Measurements from ENCODE around the gene EFEMP2. TPM values are rescaled to one million over a fixed set of nuclear protein-coding genes. Genes with fewer than 3 reads are reported as not detected.

EFEMP2 gene
- total and polyA plus RNA-seq, 2 donors (not counting 3 experiments of a cell fraction or from before 2014, with no cell fraction given), result 81.7 to 207 TPM

GRCh38 chr11:65822776-65823528, 49.6 kb downstream of the EFEMP2 start:
- DNase-seq (ENCODE audit: low read depth, low spot score), result no peak
- Histone ChIP-seq H3K4me1 (ENCODE audit: control insufficient read depth, extremely low read depth, insufficient read depth, low read length) (no peaks in the 10 kb centered on the region), H3K4me3 (replicated peaks in 1 of 3; ENCODE audit: insufficient read depth in 1 of 3, low read depth in 1 of 3, low read length in 3 of 3) (no peak overlapping the region), H3K9ac (replicated peaks; ENCODE audit: extremely low read depth, insufficient read depth, low read length) (no peak overlapping the region), H2AFZ (ENCODE audit: low read depth, low read length) (no peak overlapping the region), H3K9me3 (replicated peaks; ENCODE audit: control insufficient read depth, insufficient read depth, low read length) (no peaks in the 10 kb centered on the region), H3K36me3 (ENCODE audit: control insufficient read depth in 2 of 2, extremely low read depth in 1 of 2, insufficient read depth in 2 of 2, low read length in 2 of 2) (no peaks in the 10 kb centered on the region), H3K9me1 (replicated peaks; ENCODE audit: control insufficient read depth, extremely low read depth, insufficient read depth, low read length) (no peaks in the 10 kb centered on the region), H3K27me3 (ENCODE audit: control insufficient read depth in 2 of 2, insufficient read depth in 2 of 2, low read length in 2 of 2) (peaks cover 0 to 2% of the 10 kb centered on the region in 2 experiments), H4K20me1 (replicated peaks; ENCODE audit: control insufficient read depth, extremely low read depth, insufficient read depth, low read length) (no peaks in the 10 kb centered on the region), H3K79me2 (ENCODE audit: control insufficient read depth, insufficient read depth, low read length) (no peaks in the 10 kb centered on the region), H3K4me2 (ENCODE audit: insufficient read depth, low read length) (no peak overlapping the region), H3K27ac (ENCODE audit: insufficient read depth, low read depth, low read length) (no peak overlapping the region)
- POLR2A ChIA-PET, result no interaction called here
- CTCF ChIA-PET, result interaction anchor here (0.7 to 2.9 kb wide), 5 partner anchors 37 to 222 kb away, joined by 3 to 10 read pairs (median 7); no protein-coding TSS in a partner anchor
- intact Hi-C loops (cut with micrococcal nuclease) (no loop called here), dilution Hi-C loops (cut with MboI; ENCODE audit: extremely low pct_ligation_motif_present, low sequenced_read_pairs) (no loop called here)
- TF ChIP-seq GATA2 (IDR thresholded peaks at IDR 0.05; ENCODE audit: insufficient read depth, insufficient read length, low read depth, low read length) (no peak), MAX (IDR thresholded peaks at IDR 0.05; ENCODE audit: insufficient read depth, insufficient read length) (no peak), EZH2 (IDR thresholded peaks at IDR 0.05; ENCODE audit: borderline replicate concordance, low read depth, low read length, severe bottlenecking) (no peak), JUN (IDR thresholded peaks at IDR 0.05; ENCODE audit: borderline replicate concordance, insufficient read depth, insufficient read length, low read depth) (no peak), CTCF (IDR thresholded peaks at IDR 0.05; ENCODE audit: extremely low read depth in 1 of 2, insufficient read depth in 1 of 2, low read depth in 1 of 2, low read length in 2 of 2) (no peak), FOS (IDR thresholded peaks at IDR 0.05; ENCODE audit: borderline replicate concordance, insufficient read depth, low read length) (no peak), POLR2AphosphoS5 (IDR thresholded peaks at IDR 0.05; ENCODE audit: insufficient read depth, low read depth, low read length) (no peak), MYC (IDR thresholded peaks at IDR 0.05; ENCODE audit: low read depth, low read length) (no peak), POLR2A (IDR thresholded peaks at IDR 0.05; ENCODE audit: low read depth, low read length) (no peak)
- FAIRE-seq, result no peak
- no TSS peak for BruUV-seq (replicated peaks)
